ENCODE results near the gene NOL8.

The NOL8 gene

GRCh38 chr9:92359394-92359995 lies 34.3 kb upstream of the NOL8 start (continued):
- TF ChIP-seq REST (tag by site-specific recombination; IDR thresholded peaks at IDR 0.05) (no peak), ZNF654 (tag by site-specific recombination; IDR thresholded peaks at IDR 0.05; ENCODE audit: low read depth) (no peak), PRDM2 (tag by site-specific recombination; IDR thresholded peaks at IDR 0.05; ENCODE audit: borderline replicate concordance) (no peak), ZNF624 (tag by site-specific recombination; IDR thresholded peaks at IDR 0.05) (no peak), ZNF776 (tag by site-specific recombination; IDR thresholded peaks at IDR 0.05; ENCODE audit: borderline replicate concordance) (no peak), ZNF785 (tag by site-specific recombination; IDR thresholded peaks at IDR 0.05) (no peak)
- TF ChIP-seq, protein P1, sequence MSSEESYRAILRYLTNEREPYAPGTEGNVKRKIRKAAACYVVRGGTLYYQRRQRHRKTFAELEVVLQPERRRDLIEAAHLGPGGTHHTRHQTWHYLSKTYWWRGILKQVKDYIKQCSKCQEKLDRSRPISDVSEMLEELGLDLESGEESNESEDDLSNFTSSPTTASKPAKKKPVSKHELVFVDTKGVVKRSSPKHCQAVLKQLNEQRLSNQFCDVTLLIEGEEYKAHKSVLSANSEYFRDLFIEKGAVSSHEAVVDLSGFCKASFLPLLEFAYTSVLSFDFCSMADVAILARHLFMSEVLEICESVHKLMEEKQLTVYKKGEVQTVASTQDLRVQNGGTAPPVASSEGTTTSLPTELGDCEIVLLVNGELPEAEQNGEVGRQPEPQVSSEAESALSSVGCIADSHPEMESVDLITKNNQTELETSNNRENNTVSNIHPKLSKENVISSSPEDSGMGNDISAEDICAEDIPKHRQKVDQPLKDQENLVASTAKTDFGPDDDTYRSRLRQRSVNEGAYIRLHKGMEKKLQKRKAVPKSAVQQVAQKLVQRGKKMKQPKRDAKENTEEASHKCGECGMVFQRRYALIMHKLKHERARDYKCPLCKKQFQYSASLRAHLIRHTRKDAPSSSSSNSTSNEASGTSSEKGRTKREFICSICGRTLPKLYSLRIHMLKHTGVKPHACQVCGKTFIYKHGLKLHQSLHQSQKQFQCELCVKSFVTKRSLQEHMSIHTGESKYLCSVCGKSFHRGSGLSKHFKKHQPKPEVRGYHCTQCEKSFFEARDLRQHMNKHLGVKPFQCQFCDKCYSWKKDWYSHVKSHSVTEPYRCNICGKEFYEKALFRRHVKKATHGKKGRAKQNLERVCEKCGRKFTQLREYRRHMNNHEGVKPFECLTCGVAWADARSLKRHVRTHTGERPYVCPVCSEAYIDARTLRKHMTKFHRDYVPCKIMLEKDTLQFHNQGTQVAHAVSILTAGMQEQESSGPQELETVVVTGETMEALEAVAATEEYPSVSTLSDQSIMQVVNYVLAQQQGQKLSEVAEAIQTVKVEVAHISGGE (tag by site-specific recombination; conservative IDR thresholded peaks at IDR 0.05; ENCODE audit: low read depth): no peak

DNA sequence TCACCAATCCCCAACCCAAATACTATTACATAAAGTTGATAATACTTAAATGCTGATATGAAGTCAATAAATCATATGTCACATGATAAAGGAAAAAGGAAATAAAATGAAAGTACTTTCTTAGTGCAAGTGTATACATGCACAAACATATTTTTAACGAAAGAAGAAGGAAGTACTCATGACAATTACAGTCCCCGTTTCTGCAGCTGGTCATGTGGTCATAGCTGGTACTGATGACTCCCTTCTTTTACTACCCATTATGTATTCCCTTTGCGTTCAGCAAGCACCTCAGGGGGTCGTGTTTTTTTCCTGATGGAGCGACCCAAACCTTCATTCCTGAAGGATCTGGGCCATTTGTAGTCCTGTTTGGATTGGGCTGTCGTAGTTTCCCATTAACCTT lies 27.9 kb upstream of the NOL8 start:
- Histone ChIP-seq H3K4me1 (ENCODE audit: control insufficient read depth, insufficient read depth, low read length) (no peaks in the 10 kb centered on the region), H3K27ac (ENCODE audit: extremely low read depth, low read depth, low read length) (no peak overlapping the region), H3K9me3 (ENCODE audit: control insufficient read depth, insufficient read depth, low read depth, low read length) (no peaks in the 10 kb centered on the region), H3K4me3 (ENCODE audit: low read depth, low read length) (no peak overlapping the region), H3K36me3 (ENCODE audit: control insufficient read depth in 2 of 2, insufficient read depth in 1 of 2, low read length in 2 of 2) (peaks cover 0 to 12% of the 10 kb centered on the region in 2 experiments; a peak in 2 of 3 replicates)
- TF ChIP-seq ZXDB (tag by site-specific recombination; IDR thresholded peaks at IDR 0.05) (no peak), ZNF169 (tag by site-specific recombination; IDR thresholded peaks at IDR 0.05) (no peak), ZNF404 (tag by site-specific recombination; IDR thresholded peaks at IDR 0.05) (no peak), ZNF621 (tag by site-specific recombination; IDR thresholded peaks at IDR 0.05) (no peak), INSM2 (tag by site-specific recombination; IDR thresholded peaks at IDR 0.05) (no peak), KLF9 (tag by site-specific recombination; IDR thresholded peaks at IDR 0.05; ENCODE audit: low read depth) (no peak), ZNF623 (tag by site-specific recombination; IDR thresholded peaks at IDR 0.05) (no peak), ZNF658 (tag by site-specific recombination; IDR thresholded peaks at IDR 0.05) (no peak)
- ChIA-PET POLR2A (no interaction called here), CTCF (no interaction called here)

Measured in HEK293 (cell line).